Measurements from ENCODE around the gene ZNF766. TPM values are rescaled to one million over a fixed set of nuclear protein-coding genes. Genes with fewer than 3 reads are reported as not detected.

ZNF766 gene
- polyA plus RNA-seq, 3 donors = 4.0 to 15.0 (median 8.8) TPM

GRCh38 chr19:52224211-52224610 is 45.2 kb upstream of the ZNF766 start:
- H3K36me3 ChIP-seq (replicated peaks in 1 of 2; ENCODE audit: control insufficient read depth in 1 of 2, insufficient read depth in 2 of 2, low read length in 2 of 2) = peaks cover 92 to 98% of the 10 kb centered on the region in 2 donors
- Mint-ChIP-seq H3K27ac (no peak overlapping the region), H3K9me3 (peaks cover 0 to 2% (median 0%) of the 10 kb centered on the region in 7 donors), H3K27me3 (ENCODE audit: low read depth in 3 of 3) (no peaks in the 10 kb centered on the region), H3K36me3 (peaks cover 90 to 96% of the 10 kb centered on the region in 2 donors), H3K4me3 (no peak overlapping the region), H3K4me1 (no peaks in the 10 kb centered on the region)
- no peaks in the 10 kb centered on the region for H3K27me3 ChIP-seq (ENCODE audit: control insufficient read depth in 2 of 2, insufficient read depth in 2 of 2, low read length in 2 of 2)
- no peaks in the 10 kb centered on the region for H3K9me3 ChIP-seq (replicated peaks in 1 of 2; ENCODE audit: control insufficient read depth in 1 of 2, insufficient read depth in 1 of 2, low read length in 2 of 2)
- H3K9ac ChIP-seq (ENCODE audit: insufficient read depth, low read length, poor library complexity, severe bottlenecking) = no peak overlapping the region
- TF ChIP-seq, protein P1, sequence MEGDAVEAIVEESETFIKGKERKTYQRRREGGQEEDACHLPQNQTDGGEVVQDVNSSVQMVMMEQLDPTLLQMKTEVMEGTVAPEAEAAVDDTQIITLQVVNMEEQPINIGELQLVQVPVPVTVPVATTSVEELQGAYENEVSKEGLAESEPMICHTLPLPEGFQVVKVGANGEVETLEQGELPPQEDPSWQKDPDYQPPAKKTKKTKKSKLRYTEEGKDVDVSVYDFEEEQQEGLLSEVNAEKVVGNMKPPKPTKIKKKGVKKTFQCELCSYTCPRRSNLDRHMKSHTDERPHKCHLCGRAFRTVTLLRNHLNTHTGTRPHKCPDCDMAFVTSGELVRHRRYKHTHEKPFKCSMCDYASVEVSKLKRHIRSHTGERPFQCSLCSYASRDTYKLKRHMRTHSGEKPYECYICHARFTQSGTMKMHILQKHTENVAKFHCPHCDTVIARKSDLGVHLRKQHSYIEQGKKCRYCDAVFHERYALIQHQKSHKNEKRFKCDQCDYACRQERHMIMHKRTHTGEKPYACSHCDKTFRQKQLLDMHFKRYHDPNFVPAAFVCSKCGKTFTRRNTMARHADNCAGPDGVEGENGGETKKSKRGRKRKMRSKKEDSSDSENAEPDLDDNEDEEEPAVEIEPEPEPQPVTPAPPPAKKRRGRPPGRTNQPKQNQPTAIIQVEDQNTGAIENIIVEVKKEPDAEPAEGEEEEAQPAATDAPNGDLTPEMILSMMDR (IDR thresholded peaks at IDR 0.05) = no peak
- H3K79me2 ChIP-seq (ENCODE audit: insufficient read depth, low read length) = no peaks in the 10 kb centered on the region
- no peak overlapping the region for H3K4me2 ChIP-seq (replicated peaks; ENCODE audit: extremely low read depth, low read length, poor library complexity, severe bottlenecking)
- H3K4me1 ChIP-seq (ENCODE audit: control insufficient read depth in 1 of 2, insufficient read depth in 2 of 2, low read length in 2 of 2) = no peaks in the 10 kb centered on the region
- no peak for DNase-seq
- 100% methylated on average over 3 of the region's 5 CpGs for WGBS (ENCODE audit: insufficient coverage)
- H2AFZ ChIP-seq (ENCODE audit: insufficient read depth, low read depth, low read length, poor library complexity, severe bottlenecking) = no peak overlapping the region
- intact Hi-C loops (cut with micrococcal nuclease) = no loop called here
- peak overlapping the region in 1 of 2 donors; percentile 29 for H3K27ac ChIP-seq (ENCODE audit: low read depth in 1 of 2, low read length in 2 of 2)
- no peaks in the 10 kb centered on the region for H4K20me1 ChIP-seq (ENCODE audit: insufficient read depth, low read length)
- no peak overlapping the region for H3K4me3 ChIP-seq (replicated peaks in 1 of 3; ENCODE audit: low read depth in 2 of 3, low read length in 3 of 3)

DNA sequence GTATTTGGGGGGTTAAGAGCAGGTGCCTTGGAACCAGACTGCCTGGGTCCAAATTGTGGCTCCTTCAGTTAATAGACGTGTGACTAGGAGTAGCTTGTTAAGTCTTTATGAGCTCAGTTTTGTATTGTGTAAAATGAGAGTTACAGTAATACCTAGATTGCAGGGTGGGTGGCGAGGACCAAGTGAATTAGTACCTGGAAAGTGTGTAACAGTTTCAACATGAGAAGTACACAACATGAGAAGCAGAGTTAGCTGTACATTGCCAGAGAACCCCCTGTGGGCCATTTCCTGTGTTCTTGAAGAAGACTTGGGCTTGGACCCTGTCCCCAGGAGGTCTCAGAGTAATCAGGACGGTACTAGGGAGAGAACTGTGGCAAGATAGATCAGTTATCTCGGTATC is 42.7 kb upstream of the ZNF766 start:
- H3K4me3 Mint-ChIP-seq = no peak overlapping the region
- H4K20me1 ChIP-seq (ENCODE audit: insufficient read depth, low read length) = no peaks in the 10 kb centered on the region
- DNase-seq = no peak
- no peak overlapping the region for H3K4me3 ChIP-seq (replicated peaks in 1 of 3; ENCODE audit: low read depth in 2 of 3, low read length in 3 of 3)
- intact Hi-C loops (cut with micrococcal nuclease) = no loop called here
- H3K9ac ChIP-seq (ENCODE audit: insufficient read depth, low read length, poor library complexity, severe bottlenecking) = no peak overlapping the region
- H3K36me3 ChIP-seq (replicated peaks in 1 of 2; ENCODE audit: control insufficient read depth in 1 of 2, insufficient read depth in 2 of 2, low read length in 2 of 2) = peaks cover 68 to 74% of the 10 kb centered on the region in 2 donors
- H3K79me2 ChIP-seq (ENCODE audit: insufficient read depth, low read length) = no peaks in the 10 kb centered on the region
- H3K27ac ChIP-seq (ENCODE audit: low read depth in 1 of 2, low read length in 2 of 2) = no peak overlapping the region
- H3K9me3 ChIP-seq (replicated peaks in 1 of 2; ENCODE audit: control insufficient read depth in 1 of 2, insufficient read depth in 1 of 2, low read length in 2 of 2) = no peaks in the 10 kb centered on the region
- no peaks in the 10 kb centered on the region for H3K9me3 Mint-ChIP-seq
- 100% methylated on average over 2 of the region's 4 CpGs for WGBS (ENCODE audit: insufficient coverage)
- H3K4me1 ChIP-seq (ENCODE audit: control insufficient read depth in 1 of 2, insufficient read depth in 2 of 2, low read length in 2 of 2) = no peaks in the 10 kb centered on the region
- peaks cover 65 to 71% of the 10 kb centered on the region in 2 donors for H3K36me3 Mint-ChIP-seq
- H2AFZ ChIP-seq (ENCODE audit: insufficient read depth, low read depth, low read length, poor library complexity, severe bottlenecking) = no peak overlapping the region
- no peak overlapping the region for H3K4me2 ChIP-seq (replicated peaks; ENCODE audit: extremely low read depth, low read length, poor library complexity, severe bottlenecking)
- H3K27me3 Mint-ChIP-seq (ENCODE audit: low read depth in 3 of 3) = no peaks in the 10 kb centered on the region
- H3K27ac Mint-ChIP-seq = peak overlapping the region in 1 of 7 donors; percentile 43
- H3K27me3 ChIP-seq (ENCODE audit: control insufficient read depth in 2 of 2, insufficient read depth in 2 of 2, low read length in 2 of 2) = no peaks in the 10 kb centered on the region
- no peaks in the 10 kb centered on the region for H3K4me1 Mint-ChIP-seq
- TF ChIP-seq, protein P1 (IDR thresholded peaks at IDR 0.05) = no peak
